ENCODE data around the gene SLC2A10. TPM values are rescaled to one million over a fixed set of nuclear protein-coding genes. Genes with fewer than 3 reads are reported as not detected.

Gene SLC2A10
- total and polyA plus RNA-seq, 10 of the 15 experiments (the other 5 are each of a cell fraction or from before 2014, with no cell fraction given), result not detected

Other genes starting within 250 kb of the SLC2A10 start
- gene ZNF334, start 196.1 kb upstream of the SLC2A10 start, total RNA-seq (2014; rRNA removed), result 0.96 and 0.98 TPM in 2 replicates
- gene ZNF334, start 196.1 kb upstream of the SLC2A10 start, total RNA-seq (2014; rRNA removed; fragmentation: Illumina TruSeq; extraction: Trizol), result 1.7 and 1.8 TPM in 2 replicates
- 1.2 and 1.7 TPM in 2 replicates for gene ZNF334, start 196.1 kb upstream of the SLC2A10 start, total RNA-seq (2021)
- 0.08 and 0.19 TPM in 2 replicates for gene ZNF334, start 196.1 kb upstream of the SLC2A10 start, polyA plus RNA-seq (2011; rRNA removed)
- gene ZNF334, start 196.1 kb upstream of the SLC2A10 start, polyA plus RNA-seq (2014; fragmentation: Illumina TruSeq; extraction: Trizol), result 2.0 and 3.3 TPM in 2 replicates
- gene ZNF334, start 196.1 kb upstream of the SLC2A10 start, polyA plus RNA-seq (2014; fragmentation: Nextera tagmentation; extraction: Ambion mirVana), result under 1 TPM; 0.29 to 0.60 TPM
- 0.84 and 1.7 TPM in 2 replicates for gene ZNF334, start 196.1 kb upstream of the SLC2A10 start, polyA plus RNA-seq (2014; rRNA removed)
- gene ZNF334, start 196.1 kb upstream of the SLC2A10 start, polyA plus RNA-seq (2016; fragmentation: Nextera tagmentation; extraction: Ambion mirVana), result 1 to 10 TPM; 1.2 to 1.4 TPM
- gene OCSTAMP, start 159.0 kb upstream of the SLC2A10 start, total RNA-seq (2014; rRNA removed), result 0.11 and 0.45 TPM in 2 replicates
- gene OCSTAMP, start 159.0 kb upstream of the SLC2A10 start, total RNA-seq (2014; rRNA removed; fragmentation: Illumina TruSeq; extraction: Trizol), result 0.09 TPM in 1 of 2 replicates, not detected in the other
- gene OCSTAMP, start 159.0 kb upstream of the SLC2A10 start, total RNA-seq (2021), result 0.23 and 0.35 TPM in 2 replicates
- 0.17 and 0.22 TPM in 2 replicates for gene OCSTAMP, start 159.0 kb upstream of the SLC2A10 start, polyA plus RNA-seq (2011; rRNA removed)
- gene OCSTAMP, start 159.0 kb upstream of the SLC2A10 start, polyA plus RNA-seq (2014; fragmentation: Illumina TruSeq; extraction: Trizol), result 0.15 and 0.46 TPM in 2 replicates
- under 1 TPM in 1 of 2 experiments, not detected in 1; 0.09 TPM for gene OCSTAMP, start 159.0 kb upstream of the SLC2A10 start, polyA plus RNA-seq (2014; fragmentation: Nextera tagmentation; extraction: Ambion mirVana)
- gene OCSTAMP, start 159.0 kb upstream of the SLC2A10 start, polyA plus RNA-seq (2014; rRNA removed), result 0.19 and 0.46 TPM in 2 replicates
- gene OCSTAMP, start 159.0 kb upstream of the SLC2A10 start, polyA plus RNA-seq (2016; fragmentation: Nextera tagmentation; extraction: Ambion mirVana), result under 1 TPM; 0.14 to 0.23 TPM
- not detected in 2 replicates for gene SLC13A3, start 58.2 kb upstream of the SLC2A10 start, total RNA-seq (2014; rRNA removed)
- 0.09 TPM in 1 of 2 replicates, not detected in the other for gene SLC13A3, start 58.2 kb upstream of the SLC2A10 start, total RNA-seq (2014; rRNA removed; fragmentation: Illumina TruSeq; extraction: Trizol)
- 0.48 TPM in 1 of 2 replicates, not detected in the other for gene SLC13A3, start 58.2 kb upstream of the SLC2A10 start, total RNA-seq (2021)
- gene SLC13A3, start 58.2 kb upstream of the SLC2A10 start, polyA plus RNA-seq (2011; rRNA removed), result 0.45 and 0.76 TPM in 2 replicates
- 0.03 TPM in 1 of 2 replicates, not detected in the other for gene SLC13A3, start 58.2 kb upstream of the SLC2A10 start, polyA plus RNA-seq (2014; fragmentation: Illumina TruSeq; extraction: Trizol)
- gene SLC13A3, start 58.2 kb upstream of the SLC2A10 start, polyA plus RNA-seq (2014; fragmentation: Nextera tagmentation; extraction: Ambion mirVana), result under 1 TPM; 0.04 to 0.05 TPM
- 0.06 and 0.24 TPM in 2 replicates for gene SLC13A3, start 58.2 kb upstream of the SLC2A10 start, polyA plus RNA-seq (2014; rRNA removed)
- gene SLC13A3, start 58.2 kb upstream of the SLC2A10 start, polyA plus RNA-seq (2016; fragmentation: Nextera tagmentation; extraction: Ambion mirVana), result not detected
- gene TP53RK, start 20.2 kb upstream of the SLC2A10 start, total RNA-seq (2014; rRNA removed), result 23.1 and 25.8 TPM in 2 replicates
- 14.6 and 14.8 TPM in 2 replicates for gene TP53RK, start 20.2 kb upstream of the SLC2A10 start, total RNA-seq (2014; rRNA removed; fragmentation: Illumina TruSeq; extraction: Trizol)
- 14.3 and 15.5 TPM in 2 replicates for gene TP53RK, start 20.2 kb upstream of the SLC2A10 start, total RNA-seq (2021)
- 19.8 and 24.7 TPM in 2 replicates for gene TP53RK, start 20.2 kb upstream of the SLC2A10 start, polyA plus RNA-seq (2011; rRNA removed)
- gene TP53RK, start 20.2 kb upstream of the SLC2A10 start, polyA plus RNA-seq (2014; fragmentation: Illumina TruSeq; extraction: Trizol), result 12.8 and 14.1 TPM in 2 replicates
- 1 to 10 TPM; 3.8 to 6.2 TPM for gene TP53RK, start 20.2 kb upstream of the SLC2A10 start, polyA plus RNA-seq (2014; fragmentation: Nextera tagmentation; extraction: Ambion mirVana)
- gene TP53RK, start 20.2 kb upstream of the SLC2A10 start, polyA plus RNA-seq (2014; rRNA removed), result 16.2 and 16.7 TPM in 2 replicates
- gene TP53RK, start 20.2 kb upstream of the SLC2A10 start, polyA plus RNA-seq (2016; fragmentation: Nextera tagmentation; extraction: Ambion mirVana), result 10 to 100 TPM; 20.8 to 22.3 TPM
- gene EYA2, start 185.2 kb downstream of the SLC2A10 start, total RNA-seq (2014; rRNA removed), result not detected in 2 replicates
- not detected in 2 replicates for gene EYA2, start 185.2 kb downstream of the SLC2A10 start, total RNA-seq (2014; rRNA removed; fragmentation: Illumina TruSeq; extraction: Trizol)
- gene EYA2, start 185.2 kb downstream of the SLC2A10 start, total RNA-seq (2021), result not detected in 2 replicates
- gene EYA2, start 185.2 kb downstream of the SLC2A10 start, polyA plus RNA-seq (2011; rRNA removed), result 0.20 and 0.40 TPM in 2 replicates
- not detected in 2 replicates for gene EYA2, start 185.2 kb downstream of the SLC2A10 start, polyA plus RNA-seq (2014; fragmentation: Illumina TruSeq; extraction: Trizol)
- gene EYA2, start 185.2 kb downstream of the SLC2A10 start, polyA plus RNA-seq (2014; fragmentation: Nextera tagmentation; extraction: Ambion mirVana), result not detected
- gene EYA2, start 185.2 kb downstream of the SLC2A10 start, polyA plus RNA-seq (2014; rRNA removed), result not detected in 2 replicates
- gene EYA2, start 185.2 kb downstream of the SLC2A10 start, polyA plus RNA-seq (2016; fragmentation: Nextera tagmentation; extraction: Ambion mirVana), result not detected

All from GM12878 (cell line).